AG04449 (cell line): Measurements from ENCODE around the gene LARGE1.

Experiments used
- CTCF ChIA-PET: fragments of 350-600 bp; formaldehyde crosslinking; extraction: SDS; loops from one replicate; lab custom pipeline; 2021; ENCODE audit warnings: antibody characterized with exemption; lab: Yijun Ruan, JAX
- POLR2A ChIA-PET: fragments of 400-600, 350-600 bp; formaldehyde crosslinking; extraction: SDS; loops from one replicate; lab custom pipeline; 2020; ENCODE audit warnings: antibody characterized with exemption, inconsistent platforms; lab: Yijun Ruan, JAX
- DNase-seq: peaks from one replicate; pipeline ENCODE4 v3.0.0-alpha.2; 2010; ENCODE audit warnings: low read depth, low spot score
- H3K4me3 ChIP-seq: 2 replicates; pipeline ENCODE4 v1.5.1; 2011; ENCODE audit warnings: low read depth, mild to moderate bottlenecking, control low read depth, low read length
- TF ChIP-seq, protein P1 (sequence below): IDR thresholded peaks from one replicate; pipeline ENCODE4 v1.5.1; 2011; ENCODE audit warnings: mild to moderate bottlenecking, moderate library complexity, low read length, control low read depth, inconsistent platforms; ENCODE audit not compliant: insufficient read depth; ENCODE audit errors: missing control alignments

LARGE1 gene

DNA sequence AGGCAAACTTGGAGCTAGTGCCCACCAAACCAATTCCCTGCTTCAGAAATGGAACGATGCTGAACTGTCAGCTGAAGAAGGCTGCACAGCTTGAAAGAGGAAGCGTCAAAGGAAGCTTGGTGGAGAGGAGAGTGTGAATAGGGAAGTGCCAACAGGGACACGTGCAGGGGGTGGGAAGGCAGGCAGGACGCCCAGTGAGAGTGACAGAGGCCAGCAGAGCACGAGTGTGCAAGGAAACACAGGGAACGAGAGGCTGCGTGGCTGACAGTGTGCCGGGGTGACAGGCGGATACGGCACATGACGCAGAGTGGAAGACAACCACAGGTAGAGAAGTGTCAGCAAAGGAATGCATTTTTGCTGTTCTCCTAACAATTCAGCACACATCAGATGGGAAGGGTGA, 196.4 kb downstream of the LARGE1 start:
- ChIA-PET CTCF (no interaction called here), POLR2A (interaction anchor here (0.6 kb wide), 1 partner anchor 84 kb away, joined by 3 read pairs; no protein-coding TSS in a partner anchor)
- TF ChIP-seq, protein P1, sequence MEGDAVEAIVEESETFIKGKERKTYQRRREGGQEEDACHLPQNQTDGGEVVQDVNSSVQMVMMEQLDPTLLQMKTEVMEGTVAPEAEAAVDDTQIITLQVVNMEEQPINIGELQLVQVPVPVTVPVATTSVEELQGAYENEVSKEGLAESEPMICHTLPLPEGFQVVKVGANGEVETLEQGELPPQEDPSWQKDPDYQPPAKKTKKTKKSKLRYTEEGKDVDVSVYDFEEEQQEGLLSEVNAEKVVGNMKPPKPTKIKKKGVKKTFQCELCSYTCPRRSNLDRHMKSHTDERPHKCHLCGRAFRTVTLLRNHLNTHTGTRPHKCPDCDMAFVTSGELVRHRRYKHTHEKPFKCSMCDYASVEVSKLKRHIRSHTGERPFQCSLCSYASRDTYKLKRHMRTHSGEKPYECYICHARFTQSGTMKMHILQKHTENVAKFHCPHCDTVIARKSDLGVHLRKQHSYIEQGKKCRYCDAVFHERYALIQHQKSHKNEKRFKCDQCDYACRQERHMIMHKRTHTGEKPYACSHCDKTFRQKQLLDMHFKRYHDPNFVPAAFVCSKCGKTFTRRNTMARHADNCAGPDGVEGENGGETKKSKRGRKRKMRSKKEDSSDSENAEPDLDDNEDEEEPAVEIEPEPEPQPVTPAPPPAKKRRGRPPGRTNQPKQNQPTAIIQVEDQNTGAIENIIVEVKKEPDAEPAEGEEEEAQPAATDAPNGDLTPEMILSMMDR: no peak
- no peak for DNase-seq
- H3K4me3 ChIP-seq: no peak overlapping the region

DNA sequence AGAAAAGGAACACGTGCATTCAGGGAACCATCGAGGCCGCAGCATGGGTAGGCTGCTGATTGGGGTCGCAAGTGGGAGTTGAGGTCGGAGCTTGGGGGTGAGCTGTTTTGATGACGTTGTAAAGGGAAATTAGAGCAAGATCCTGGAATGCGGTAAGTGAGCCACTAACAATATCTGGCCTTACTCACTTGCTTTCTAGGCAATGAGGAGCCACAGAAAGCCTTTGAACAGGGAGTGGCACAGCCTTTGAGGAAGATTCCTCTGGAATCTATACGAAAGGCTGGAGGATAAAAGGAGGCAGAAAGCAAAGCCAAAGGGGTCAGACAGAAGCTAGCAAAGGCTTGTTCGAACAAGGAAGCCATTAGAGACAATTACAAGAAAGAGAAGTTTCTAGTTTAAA, 197.5 kb downstream of the LARGE1 start:
- H3K4me3 ChIP-seq: no peak overlapping the region
- POLR2A ChIA-PET: no interaction called here
- no peak for DNase-seq
- CTCF ChIA-PET: no interaction called here
- TF ChIP-seq, protein P1: no peak

DNA sequence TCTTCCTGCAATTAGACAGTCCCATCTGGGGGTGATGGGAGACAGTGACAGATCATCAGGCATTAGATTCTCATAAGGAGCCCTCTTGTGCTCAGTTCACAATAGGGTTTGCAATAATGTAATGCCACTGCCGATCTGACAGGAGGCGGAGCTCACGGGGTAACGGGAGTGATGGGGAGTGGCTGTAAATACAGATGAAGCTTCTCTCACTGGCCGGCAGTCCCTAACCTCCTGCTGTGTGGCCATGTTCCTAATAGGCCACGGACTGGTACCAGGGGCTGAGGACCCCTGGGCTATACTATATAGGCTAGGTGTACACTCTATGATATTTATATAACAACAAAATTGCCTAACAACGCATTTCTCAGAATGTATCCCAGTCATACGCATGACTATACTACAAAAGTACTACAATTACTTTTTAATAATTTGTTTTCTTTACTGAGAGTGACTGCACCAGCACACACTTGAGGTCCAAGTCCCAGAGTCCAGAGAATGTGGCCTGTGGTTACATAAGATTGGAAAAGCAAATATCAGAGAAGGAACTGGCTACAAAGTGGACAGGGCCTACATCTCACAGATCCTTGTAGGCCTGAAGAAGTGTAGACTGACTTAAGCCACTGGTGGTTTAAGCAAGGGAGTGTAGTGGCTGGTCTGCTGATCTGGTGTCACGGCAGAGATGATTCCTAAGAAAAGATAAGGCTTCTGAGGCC, 200.0 kb downstream of the LARGE1 start:
- ChIA-PET CTCF (no interaction called here), POLR2A (no interaction called here)
- H3K4me3 ChIP-seq: no peak overlapping the region
- no peak for DNase-seq
- TF ChIP-seq, protein P1: no peak

DNA sequence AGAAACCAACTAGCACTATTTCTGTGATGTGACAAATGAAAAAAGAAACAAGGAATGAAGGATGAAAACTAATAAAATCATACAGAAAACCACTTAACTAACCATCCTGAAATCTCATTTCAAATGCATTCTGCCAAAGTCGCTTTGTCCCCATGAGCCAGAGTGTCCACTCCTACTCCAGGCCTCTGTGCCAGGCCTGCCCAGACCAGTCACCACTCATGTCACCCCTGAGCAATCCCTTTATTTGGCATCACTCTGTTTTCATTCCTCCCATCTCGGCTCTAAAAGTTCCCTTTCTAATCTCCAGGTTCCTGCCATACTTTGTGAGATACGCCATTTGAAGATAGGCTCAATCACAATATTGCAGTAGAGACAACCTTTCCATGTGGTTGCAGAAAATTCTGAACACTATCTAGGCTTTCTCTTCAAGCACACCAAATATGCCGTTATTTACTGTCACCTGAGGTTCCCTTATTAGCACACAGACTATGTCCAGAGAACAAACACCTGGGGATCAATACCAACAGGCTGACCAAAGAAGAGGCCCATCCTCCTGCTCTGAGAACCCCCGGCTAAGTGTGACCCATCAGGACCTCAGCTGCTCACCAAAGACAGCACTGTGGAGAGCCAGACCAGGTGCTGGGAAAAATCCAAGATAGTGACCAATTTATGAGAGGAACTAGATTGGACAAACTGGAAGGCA, 202.4 kb downstream of the LARGE1 start:
- ChIA-PET CTCF (no interaction called here), POLR2A (no interaction called here)
- no peak for DNase-seq
- TF ChIP-seq, protein P1: no peak
- no peak overlapping the region for H3K4me3 ChIP-seq

DNA sequence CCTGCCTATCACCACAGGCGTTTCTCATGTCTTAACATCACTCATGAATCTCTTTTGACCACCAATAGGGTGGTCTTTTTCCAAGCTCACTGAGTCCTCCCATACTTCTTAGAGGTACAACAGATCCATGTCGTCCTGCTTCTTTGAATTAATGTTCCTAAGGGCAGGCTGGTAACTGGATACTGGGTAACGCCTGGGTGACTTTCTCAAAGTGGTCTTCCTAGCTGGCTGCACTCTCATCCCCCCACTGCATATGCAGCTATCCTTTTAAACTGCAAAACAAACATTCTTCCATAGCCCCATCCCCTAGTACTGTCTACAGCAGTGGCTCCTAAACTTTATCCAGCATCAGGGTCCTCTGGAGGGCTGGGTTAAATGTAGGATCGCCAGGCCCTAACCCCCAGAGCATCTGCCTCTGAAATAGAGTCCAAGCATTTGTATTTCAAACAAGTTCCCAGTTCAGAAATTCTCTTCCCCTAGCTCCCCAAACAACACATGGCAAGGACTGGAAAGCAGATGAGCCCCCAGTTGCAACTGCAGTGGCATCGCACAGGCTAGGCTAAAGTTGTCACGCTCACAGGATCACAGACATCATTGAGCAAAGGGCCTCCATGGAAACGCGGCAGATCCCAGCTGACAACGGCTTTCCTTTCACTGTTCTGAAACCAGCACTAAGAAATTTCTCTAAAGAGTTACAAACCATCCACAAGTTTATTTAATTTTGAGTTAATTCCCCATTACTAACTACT, 204.9 kb downstream of the LARGE1 start:
- POLR2A ChIA-PET: no interaction called here
- H3K4me3 ChIP-seq: no peak overlapping the region
- DNase-seq: no peak
- CTCF ChIA-PET: no interaction called here
- TF ChIP-seq, protein P1: no peak

DNA sequence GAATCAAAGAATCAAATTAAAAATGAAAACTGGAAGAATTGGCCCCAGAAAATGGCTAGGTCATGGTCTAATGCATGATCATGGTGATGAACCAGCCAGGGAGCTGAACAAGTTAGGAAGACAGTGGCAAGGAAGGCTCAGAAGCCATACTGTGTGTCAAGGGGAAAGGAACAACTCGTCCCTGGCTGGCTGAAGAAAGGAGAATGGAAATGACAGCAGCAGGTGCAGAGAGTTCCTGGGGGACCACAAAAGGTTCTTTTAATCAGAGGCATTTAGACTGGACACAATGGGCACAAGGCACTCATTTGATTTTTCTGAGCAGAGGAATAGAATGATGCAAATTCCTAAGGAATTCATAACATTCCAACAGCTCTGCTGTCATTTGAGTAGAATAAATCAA, 209.9 kb downstream of the LARGE1 start:
- ChIA-PET CTCF (interaction anchor here (1.7 kb wide), 1 partner anchor 12 kb away, joined by 4 read pairs; no protein-coding TSS in a partner anchor), POLR2A (no interaction called here)
- DNase-seq: no peak
- no peak overlapping the region for H3K4me3 ChIP-seq
- TF ChIP-seq, protein P1: no peak
